GM21360 (cell line): Measurements from ENCODE around the gene ADPRHL1.
"Not testable (repeated sequence)": the region's sequence is repeated elsewhere in the genome, so short reads cannot be mapped to it uniquely, and the experiment has no call there.

Experiments used
- ATAC-seq: cut with Tn5 transposase; IDR thresholded peaks from one replicate; pipeline ENCODE4 v1.9.1; 2021; ENCODE audit warnings: mild to moderate bottlenecking, moderate library complexity; ENCODE audit not compliant: unreplicated experiment

Gene ADPRHL1

GRCh38 chr13:113483081-113483480, 29.8 kb upstream of the ADPRHL1 start:
- ATAC-seq = no peak

- ATAC-seq = no peak
These were observed 25.9 kb upstream of the ADPRHL1 start for GRCh38 chr13:113479179-113479578.

- ATAC-seq = no peak
These were observed 24.4 kb upstream of the ADPRHL1 start for GRCh38 chr13:113477724-113478123.

GRCh38 chr13:113476811-113477210, 23.5 kb upstream of the ADPRHL1 start:
- no peak for ATAC-seq

GRCh38 chr13:113475911-113476310, 22.6 kb upstream of the ADPRHL1 start:
- ATAC-seq = no peak

- ATAC-seq = no peak
These were observed 22.0 kb upstream of the ADPRHL1 start for GRCh38 chr13:113475280-113475679.

- no peak for ATAC-seq
These were observed 20.9 kb upstream of the ADPRHL1 start for GRCh38 chr13:113474179-113474578.

GRCh38 chr13:113472355-113473025, 19.2 kb upstream of the ADPRHL1 start:
- ATAC-seq = no peak

- no peak for ATAC-seq
These were observed 18.6 kb upstream of the ADPRHL1 start for GRCh38 chr13:113471844-113472243.

- ATAC-seq = not testable (repeated sequence)
These were observed 17.4 kb upstream of the ADPRHL1 start for GRCh38 chr13:113470635-113471163.

GRCh38 chr13:113470073-113470472, 16.8 kb upstream of the ADPRHL1 start:
- ATAC-seq = no peak

GRCh38 chr13:113469582-113469981, 16.3 kb upstream of the ADPRHL1 start:
- no peak for ATAC-seq

- no peak for ATAC-seq
These were observed 15.3 kb upstream of the ADPRHL1 start for GRCh38 chr13:113468472-113469201.

- no peak for ATAC-seq
These were observed 14.7 kb upstream of the ADPRHL1 start for GRCh38 chr13:113468029-113468428.

GRCh38 chr13:113466383-113466782, 13.1 kb upstream of the ADPRHL1 start:
- ATAC-seq = no peak

GRCh38 chr13:113465300-113465699, 12.0 kb upstream of the ADPRHL1 start:
- no peak for ATAC-seq

- no peak for ATAC-seq
These were observed 11.2 kb upstream of the ADPRHL1 start for GRCh38 chr13:113464476-113464875.

- no peak for ATAC-seq
These were observed 7.9 kb upstream of the ADPRHL1 start for GRCh38 chr13:113461022-113461751.

GRCh38 chr13:113460599-113460998, 7.3 kb upstream of the ADPRHL1 start:
- no peak for ATAC-seq

GRCh38 chr13:113460064-113460555, 6.8 kb upstream of the ADPRHL1 start:
- no peak for ATAC-seq
